ENCODE data around the gene LZTFL1.

GRCh38 chr3:45860481-45860880 is 18.6 kb upstream of the LZTFL1 start:
- TF ChIP-seq FOXP2 (optimal IDR thresholded peaks at IDR 0.05; ENCODE audit: control extremely low read depth, extremely low read length, insufficient read depth) (no peak), EZH2 (IDR thresholded peaks at IDR 0.05) (no peak), POLR2AphosphoS5 (IDR thresholded peaks at IDR 0.05; ENCODE audit: borderline replicate concordance, low read depth, low read length) (no peak)

Measured in SK-N-MC (cell line).